CD4-positive, alpha-beta T cell treated with Interleukin-4 for 1 hour (primary cell): Measurements from ENCODE around the gene ZBTB38.

Source experiments
- DNase-seq, 2 donors: peaks; one replicate each; pipeline ENCODE4 v3.0.0-alpha.2; 2020 to 2022

Gene ZBTB38

DNA sequence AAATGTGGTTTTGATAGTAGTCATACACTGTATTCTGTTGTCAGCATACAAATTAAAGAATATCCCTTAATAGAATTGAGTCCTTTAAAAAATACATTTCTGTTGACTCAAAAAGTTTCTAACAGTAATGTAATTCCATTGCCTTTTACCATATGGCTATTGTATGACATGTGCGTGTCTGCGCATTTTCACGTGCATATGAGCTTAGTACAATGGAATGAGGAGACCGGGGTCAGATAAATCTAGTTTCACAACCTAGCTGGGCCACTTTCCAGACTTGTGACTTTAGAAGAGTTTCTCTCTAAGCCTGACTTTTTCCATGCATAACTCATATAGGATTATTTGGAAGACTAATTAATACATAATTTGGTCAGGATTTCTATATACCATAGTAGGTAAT, 38.7 kb downstream of the ZBTB38 start:
- DNase-seq, result no peak

DNA sequence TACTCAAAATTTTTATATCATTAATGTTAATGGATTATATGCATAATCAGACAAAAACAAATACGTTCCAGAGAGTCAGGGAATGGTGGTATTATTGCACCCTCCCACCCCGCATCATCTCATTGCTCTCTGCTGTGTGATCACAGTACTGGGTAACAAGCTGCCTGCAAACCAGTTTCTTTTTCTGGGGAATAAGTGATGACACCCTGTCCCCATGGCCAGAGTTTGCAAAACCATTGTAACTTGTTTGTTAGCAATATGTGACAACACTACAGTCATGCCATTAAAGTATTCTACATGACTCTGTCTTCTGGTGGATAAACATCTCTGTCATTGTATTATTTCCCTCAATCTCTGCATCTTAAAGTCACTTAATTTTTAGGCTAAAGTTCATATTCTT, 39.5 kb downstream of the ZBTB38 start:
- no peak for DNase-seq

GRCh38 chr3:141408596-141408995, 40.3 kb downstream of the ZBTB38 start:
- DNase-seq, result no peak

DNA sequence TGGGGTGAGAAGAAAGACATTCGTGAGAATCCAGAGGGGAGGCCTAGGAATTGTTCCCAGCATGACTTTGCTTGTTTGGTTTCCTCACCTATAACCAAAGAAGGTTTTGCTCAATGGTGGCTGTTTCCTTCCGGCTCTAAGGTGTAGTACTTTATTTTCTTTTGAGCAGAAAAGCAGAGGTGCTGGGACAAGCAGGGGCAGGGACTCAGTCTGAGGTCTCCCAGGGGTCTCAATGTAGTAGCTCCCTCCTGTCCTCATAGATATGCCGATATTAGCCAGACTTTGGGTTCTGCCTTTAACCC, 41.6 kb downstream of the ZBTB38 start:
- DNase-seq, result peak in 1 of 2 donors; percentile 48

- DNase-seq, result no peak
Observed at GRCh38 chr3:141410408-141410807, 42.1 kb downstream of the ZBTB38 start.

GRCh38 chr3:141410846-141411245, 42.5 kb downstream of the ZBTB38 start:
- peak in 1 of 2 donors; percentile 50 for DNase-seq

DNA sequence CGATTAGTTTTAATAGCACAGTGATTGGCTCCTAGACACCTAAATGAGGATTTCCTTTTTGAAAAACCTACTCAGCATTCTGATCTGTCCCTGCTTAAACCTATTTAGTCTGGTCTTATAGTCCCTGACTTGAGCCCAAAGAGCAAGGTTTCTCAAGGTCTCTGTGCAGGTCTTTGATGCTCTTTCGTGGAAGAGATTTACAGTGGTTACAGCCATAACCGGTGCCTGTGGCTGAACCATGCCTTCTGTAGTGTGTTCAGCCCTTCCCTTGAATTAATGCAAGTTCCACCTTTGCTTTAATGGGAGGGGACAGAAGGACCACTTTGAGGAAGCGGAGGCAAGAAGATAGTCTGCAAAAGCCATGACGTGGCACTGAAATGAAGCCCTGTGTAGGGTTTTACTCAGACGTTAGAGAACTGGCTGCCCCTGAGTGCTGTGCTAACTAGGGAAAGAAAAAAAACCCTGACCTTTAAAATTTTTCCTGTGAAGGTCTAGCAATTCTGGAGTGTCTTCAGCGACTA, 43.0 kb downstream of the ZBTB38 start:
- peak; percentile 57 to 77 for DNase-seq

GRCh38 chr3:141412087-141412935, 44.0 kb downstream of the ZBTB38 start:
- DNase-seq, result peak; percentile 79 to 87

DNA sequence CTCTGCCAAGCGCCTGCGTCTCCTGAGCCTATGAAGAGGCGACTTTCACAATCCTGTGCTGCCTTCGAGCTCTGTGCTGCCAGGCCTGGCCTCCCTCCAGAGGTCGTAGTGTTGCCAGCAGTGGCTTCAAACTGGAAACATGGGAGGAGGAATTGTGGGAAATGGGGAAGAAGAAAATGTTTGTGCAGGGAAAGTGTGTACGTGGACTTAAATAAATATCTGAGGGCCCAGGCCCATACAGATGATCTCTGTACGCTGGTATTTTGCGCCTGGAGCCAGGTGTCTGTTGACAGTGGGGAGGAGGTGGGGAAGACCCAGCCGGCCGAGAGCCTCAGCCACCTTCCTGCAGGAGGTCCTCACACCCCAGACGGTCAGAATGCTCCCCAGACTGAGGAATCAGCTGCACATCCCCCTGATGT, 44.6 kb downstream of the ZBTB38 start:
- DNase-seq, result no peak

- DNase-seq, result peak in 1 of 2 donors; percentile 70
Observed at GRCh38 chr3:141413391-141413790, 45.1 kb downstream of the ZBTB38 start.

DNA sequence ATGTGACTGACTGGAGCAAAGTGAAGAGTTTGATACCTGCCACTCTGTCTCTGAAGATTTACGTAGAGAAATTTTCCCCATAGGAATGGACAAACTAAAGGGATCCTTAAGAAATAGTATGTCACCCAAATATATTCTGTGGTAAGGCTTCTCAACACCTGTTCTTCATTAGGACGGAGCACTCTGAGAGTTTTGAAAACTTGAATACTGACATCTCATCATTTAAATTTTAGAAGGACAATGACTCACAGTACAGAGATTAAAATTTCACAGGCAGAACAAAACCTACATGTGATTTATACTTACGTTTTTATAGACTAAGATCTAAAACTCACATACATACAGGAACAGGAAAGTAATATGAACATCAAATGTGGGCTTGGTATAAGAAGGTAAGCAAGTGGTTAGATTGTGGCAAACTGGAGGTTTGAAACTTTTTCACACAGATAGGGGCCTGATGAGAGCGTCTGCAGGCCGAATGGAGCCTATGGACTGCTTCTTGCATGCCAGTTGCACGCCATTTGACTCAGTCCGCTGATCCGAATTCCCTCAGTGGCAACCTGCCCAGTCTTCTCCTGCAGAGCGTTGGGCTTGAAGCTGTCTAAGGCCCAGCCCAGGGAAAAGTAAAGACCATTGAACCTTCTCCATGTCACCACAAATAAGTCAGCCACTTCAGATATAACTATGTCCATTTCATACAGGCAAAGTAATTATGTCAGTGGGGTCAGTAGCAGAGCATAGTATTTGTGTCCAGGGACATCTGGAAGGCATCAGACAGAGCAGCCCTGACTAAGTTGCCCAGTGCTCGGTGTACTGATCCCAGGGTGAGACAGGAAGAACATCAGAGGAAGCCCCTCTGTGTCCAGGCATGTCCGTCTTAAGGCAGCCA, 45.7 kb downstream of the ZBTB38 start:
- DNase-seq, result peak in 1 of 2 donors; percentile 54

DNA sequence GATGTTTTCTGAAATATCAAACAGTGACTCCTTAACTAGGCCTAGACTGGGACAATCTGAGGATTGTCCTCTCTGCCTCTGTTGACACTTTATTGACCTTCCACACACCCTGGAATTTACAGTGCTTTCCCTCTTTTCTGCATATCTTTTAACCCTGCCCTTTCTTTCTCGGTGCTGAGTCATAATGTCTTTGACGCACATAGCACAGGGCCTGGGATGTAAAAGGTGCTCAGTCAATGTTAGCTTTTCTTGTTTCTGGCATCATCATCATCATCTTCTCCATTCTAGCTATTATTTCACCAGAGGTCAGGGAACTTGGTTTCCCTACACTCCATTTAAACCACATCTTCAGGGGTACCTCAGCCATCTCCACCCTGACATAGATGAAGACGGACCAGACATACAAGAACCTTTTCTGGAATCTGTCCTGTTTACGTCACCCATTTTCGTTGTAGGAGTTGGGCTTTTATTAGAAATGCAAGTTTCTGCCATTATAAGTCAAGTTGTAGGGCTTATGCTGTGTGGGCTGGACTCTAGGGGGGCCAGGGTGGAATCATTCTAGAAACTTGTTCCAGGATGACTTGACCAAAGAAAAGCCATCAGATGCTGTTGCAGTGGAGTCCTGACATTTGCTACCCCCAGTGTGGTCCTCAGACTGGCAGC, 46.6 kb downstream of the ZBTB38 start:
- no peak for DNase-seq

- DNase-seq, result no peak
Observed at GRCh38 chr3:141415953-141416352, 47.6 kb downstream of the ZBTB38 start.
